ENCODE results near the gene RASL11B. TPM values are rescaled to one million over a fixed set of nuclear protein-coding genes. Genes with fewer than 3 reads are reported as not detected.

The RASL11B gene
- total RNA-seq, 1 experiment from 2014 or later, result 30.0 TPM

- peaks cover 2% of the 10 kb centered on the region; the same call in 1 of the 2 replicates for H3K27me3 Mint-ChIP-seq (ENCODE audit: low read depth)
- Histone ChIP-seq H3K4ac (ENCODE audit: low read depth, low read length) (no peak overlapping the region), H3K79me1 (ENCODE audit: insufficient read depth, low read depth, low read length, poor library complexity, severe bottlenecking) (no peaks in the 10 kb centered on the region), H2AK5ac (ENCODE audit: insufficient read length, low read length) (no peak overlapping the region), H3K4me2 (ENCODE audit: insufficient read depth, insufficient read length, low read length) (no peak overlapping the region), H2BK5ac (ENCODE audit: insufficient read length, low read length) (no peak overlapping the region), H3T11ph (ENCODE audit: low read length) (no peak overlapping the region), H4K8ac (replicated peaks; ENCODE audit: insufficient read length, low read depth, low read length) (no peak overlapping the region), H4K20me1 (ENCODE audit: control insufficient read depth, insufficient read depth, insufficient read length) (no peaks in the 10 kb centered on the region), H2BK12ac (ENCODE audit: insufficient read length, low read depth, low read length) (no peak overlapping the region), H3K27me3 (ENCODE audit: insufficient read depth, low read length) (no peaks in the 10 kb centered on the region), H3K4me1 (ENCODE audit: insufficient read depth, low read length) (peaks cover 4% of the 10 kb centered on the region), H2AFZ (ENCODE audit: low read length) (no peak overlapping the region), H2BK15ac (ENCODE audit: low read depth, low read length) (no peak overlapping the region), H3K9me3 (ENCODE audit: control insufficient read depth, low read depth, low read length) (no peaks in the 10 kb centered on the region), H3K23ac (ENCODE audit: insufficient read length, low read depth, low read length) (no peak overlapping the region), H3K9ac (ENCODE audit: extremely low read depth, insufficient read length, low read length) (no peak overlapping the region), H4K5ac (ENCODE audit: insufficient read length, low read depth, low read length) (no peak overlapping the region), H3K27ac (ENCODE audit: insufficient read length, low read depth, low read length) (no peak overlapping the region), H2BK20ac (ENCODE audit: low read depth, low read length, poor library complexity, severe bottlenecking) (no peak overlapping the region), H3K18ac (ENCODE audit: insufficient read length, low read depth, low read length) (no peak overlapping the region), H3K14ac (ENCODE audit: insufficient read depth, low read length) (no peak overlapping the region), H3K23me2 (ENCODE audit: insufficient read length, low read depth, low read length, poor library complexity, severe bottlenecking) (no peaks in the 10 kb centered on the region), H4K91ac (ENCODE audit: insufficient read length, low read depth, low read length) (no peak overlapping the region), H2BK120ac (ENCODE audit: low read depth, low read length, poor library complexity, severe bottlenecking) (no peak overlapping the region), H3K79me2 (ENCODE audit: insufficient read depth, low read length) (no peaks in the 10 kb centered on the region; the same call in 1 of the 2 replicates), H3K56ac (ENCODE audit: insufficient read length, low read depth, low read length) (no peak overlapping the region)
- no peak for DNase-seq
- no peaks in the 10 kb centered on the region for H3K36me3 Mint-ChIP-seq (ENCODE audit: insufficient read depth in 1 of 3, low read depth in 3 of 3)
- no peak overlapping the region for H3K4me3 Mint-ChIP-seq
- H3K9me3 Mint-ChIP-seq, result no peaks in the 10 kb centered on the region
- H3K4me1 Mint-ChIP-seq, result peaks cover 50 to 52% of the 10 kb centered on the region in 2 experiments
- no peak overlapping the region for H3K27ac Mint-ChIP-seq
- no CpG with 5 or more reads among the region's 3 CpGs for WGBS (ENCODE audit: extremely low coverage, insufficient read length, low lambda C conversion rate)
- TF ChIP-seq CTCF (conservative IDR thresholded peaks at IDR 0.05), result no peak
Measured at GRCh38 chr4:52843958-52844357, 18.2 kb upstream of the RASL11B start.

Measured in H9 (cell line).